Peyer's patch (tissue), 4 donors: ENCODE data around the gene FNIP1. TPM values are rescaled to one million over a fixed set of nuclear protein-coding genes. Genes with fewer than 3 reads are reported as not detected.

ENCODE experiments used
- DNase-seq, 3 donors: peaks; one replicate each; pipeline ENCODE4 v3.0.0-alpha.2; 2017 to 2019
- H3K27ac ChIP-seq, 4 donors: fragments of 200-600 bp; sonication (generic); one replicate each; pipeline ENCODE4 v1.5.1; 2016 to 2019
- H3K27me3 ChIP-seq, 2 donors: fragments of 200-600 bp; sonication (generic); one replicate each; pipeline ENCODE4 v1.5.1; 2019
- H3K36me3 ChIP-seq, 3 donors: fragments of 200-600 bp; sonication (generic); one replicate each; pipeline ENCODE4 v1.5.1; 2016 to 2019
- H3K4me1 ChIP-seq, 4 donors: fragments of 200-600 bp; sonication (generic); one replicate each; pipeline ENCODE4 v1.5.1; 2016 to 2019
- H3K4me3 ChIP-seq, 4 donors: fragments of 200-600 bp; sonication (generic); 1 replicate in 3 of 4; 2 replicates in 1 of 4; pipeline ENCODE4 v1.5.1; 2016 to 2019; ENCODE audit warnings: mild to moderate bottlenecking in 1 of 4
- H3K9me3 ChIP-seq, 4 donors: fragments of 200-600 bp; sonication (generic); one replicate each; pipeline ENCODE4 v1.5.1; 2016 to 2019; ENCODE audit warnings: mild to moderate bottlenecking in 1 of 4
- CTCF ChIP-seq, 6 experiments: fragments of 450-650 bp in 4 of 6; fragments of 200-600 bp in 2 of 6; sonication (generic) in 1 of 6; IDR thresholded peaks; one replicate each; pipeline ENCODE4 v1.5.1; 2017 to 2019; ENCODE audit warnings: antibody characterized with exemption in 6 of 6, mild to moderate bottlenecking in 3 of 6, moderate library complexity in 1 of 6
- POLR2A ChIP-seq, 2 donors: fragments of 450-650 bp; IDR thresholded peaks; one replicate each; pipeline ENCODE4 v1.5.1; 2017; ENCODE audit warnings: antibody characterized with exemption in 2 of 2, mild to moderate bottlenecking in 2 of 2, moderate library complexity in 2 of 2
- total RNA-seq, 4 donors: library from RNA; depleted of rRNA; stranded (reverse); fragments of >200 nt; gene quantifications; one replicate each; pipeline ENCODE4 v1.1.0, GENCODE V29; 2016

Gene FNIP1
- total RNA-seq, 4 donors from 2014 or later = 36.9 to 49.5 (median 46.1) TPM

DNA sequence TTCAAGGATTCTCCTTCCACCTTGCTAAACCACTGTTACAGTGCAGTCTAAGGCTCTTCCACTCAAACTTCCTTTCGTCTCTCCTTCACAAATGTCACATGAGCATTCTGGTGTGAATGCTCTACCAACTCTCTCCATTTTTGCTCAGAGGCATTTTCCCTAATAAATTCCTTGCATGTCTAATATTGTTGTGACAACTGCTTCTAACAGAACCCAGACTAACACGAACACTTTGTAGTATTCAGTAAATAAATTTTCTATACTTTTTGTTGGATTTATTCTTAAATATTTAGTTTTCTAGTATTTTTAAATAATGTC is 185.8 kb downstream of the FNIP1 start:
- no peak for DNase-seq
- Histone ChIP-seq H3K36me3 (no peaks in the 10 kb centered on the region), H3K27me3 (no peaks in the 10 kb centered on the region), H3K9me3 (no peaks in the 10 kb centered on the region), H3K27ac (no peak overlapping the region), H3K4me3 (no peak overlapping the region), H3K4me1 (no peaks in the 10 kb centered on the region)
- TF ChIP-seq CTCF (IDR thresholded peaks at IDR 0.05) (no peak), POLR2A (IDR thresholded peaks at IDR 0.05) (no peak)

DNA sequence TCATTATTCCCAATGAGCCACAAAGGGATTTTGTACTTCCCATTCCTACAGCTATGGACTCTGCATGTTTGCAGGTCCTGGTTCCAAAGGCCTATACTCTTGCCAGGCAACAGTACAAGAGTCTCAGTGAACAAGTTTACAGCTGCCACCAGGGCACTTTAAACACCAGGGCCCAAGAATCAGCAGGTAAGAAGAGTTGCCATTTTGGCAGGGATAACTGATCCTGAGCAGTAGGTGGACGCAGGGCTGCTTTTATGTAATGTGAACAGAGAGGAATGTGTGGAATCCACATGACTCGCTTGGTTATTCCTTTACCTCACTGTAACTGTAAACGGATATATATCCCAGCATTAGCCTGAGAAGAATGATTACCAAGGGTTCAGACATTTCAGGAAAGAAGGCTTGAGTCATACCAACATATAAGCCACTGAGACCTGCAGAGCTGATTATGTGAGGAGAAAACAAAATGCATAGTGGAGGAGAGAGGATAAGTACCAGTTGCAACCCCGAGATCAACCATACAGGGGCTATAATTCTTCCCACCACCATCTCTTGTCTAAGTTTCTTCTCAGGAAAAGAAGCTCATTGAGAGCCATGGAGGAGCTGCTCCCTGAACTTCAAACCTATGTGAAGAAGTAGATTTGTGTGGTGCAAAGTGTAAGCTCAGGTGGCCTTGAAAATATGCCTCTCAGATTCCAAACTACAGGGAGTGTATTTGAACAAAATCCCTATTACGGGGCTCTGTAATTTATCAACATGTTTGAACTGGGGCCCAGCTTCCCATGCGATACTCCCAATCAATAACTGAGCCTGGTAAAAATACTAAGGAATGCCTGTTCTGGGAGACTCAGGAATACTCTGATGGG is 186.4 kb downstream of the FNIP1 start:
- TF ChIP-seq CTCF (IDR thresholded peaks at IDR 0.05) (no peak), POLR2A (IDR thresholded peaks at IDR 0.05) (no peak)
- Histone ChIP-seq H3K9me3 (no peaks in the 10 kb centered on the region), H3K27ac (no peak overlapping the region), H3K4me1 (no peaks in the 10 kb centered on the region), H3K4me3 (no peak overlapping the region), H3K27me3 (no peaks in the 10 kb centered on the region), H3K36me3 (no peaks in the 10 kb centered on the region)
- DNase-seq = no peak

DNA sequence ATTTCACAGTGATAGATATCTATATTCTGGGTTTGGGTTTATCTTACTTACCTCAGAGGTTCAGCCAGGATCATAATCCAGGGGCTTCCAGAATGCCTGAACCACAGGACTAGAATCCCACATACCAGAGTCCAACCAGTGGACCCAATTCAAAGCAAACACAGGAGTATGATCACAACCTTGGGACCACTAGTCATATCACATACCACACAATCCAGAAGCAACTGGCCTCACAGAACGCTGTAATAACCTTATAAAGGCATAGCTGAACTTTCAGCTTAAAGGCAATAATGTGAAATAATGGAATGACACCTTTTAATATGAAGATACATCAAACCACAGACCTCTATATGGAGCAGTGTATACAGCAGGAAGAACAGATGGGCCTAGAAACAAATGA is 187.0 kb downstream of the FNIP1 start:
- Histone ChIP-seq H3K4me3 (no peak overlapping the region), H3K27ac (no peak overlapping the region), H3K9me3 (no peaks in the 10 kb centered on the region), H3K27me3 (no peaks in the 10 kb centered on the region), H3K36me3 (no peaks in the 10 kb centered on the region), H3K4me1 (no peaks in the 10 kb centered on the region)
- TF ChIP-seq CTCF (IDR thresholded peaks at IDR 0.05) (no peak), POLR2A (IDR thresholded peaks at IDR 0.05) (no peak)
- no peak for DNase-seq

DNA sequence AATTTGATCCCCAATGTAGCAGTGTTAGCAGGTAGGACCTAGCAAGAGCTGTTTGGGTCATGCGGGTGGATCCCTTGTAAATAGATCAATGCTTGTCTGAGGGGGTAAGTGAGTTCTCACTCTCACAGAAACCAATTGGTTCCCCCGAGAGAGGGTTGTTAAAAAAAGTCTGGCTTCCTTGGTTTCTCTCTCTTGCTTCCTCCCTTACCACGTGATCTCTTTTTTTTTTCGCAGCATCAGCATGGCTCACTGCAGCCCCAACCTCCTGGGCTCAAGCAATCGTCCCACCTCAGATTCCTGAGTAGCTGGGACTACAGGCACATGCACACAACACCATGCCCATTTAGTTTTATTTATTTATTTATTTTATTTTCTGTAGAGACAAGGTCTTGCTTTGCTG is 188.2 kb downstream of the FNIP1 start:
- no peak for DNase-seq
- no peaks in the 10 kb centered on the region for H3K9me3 ChIP-seq
- H3K27me3 ChIP-seq = no peaks in the 10 kb centered on the region
- H3K4me1 ChIP-seq = no peaks in the 10 kb centered on the region
- no peak for TF ChIP-seq CTCF (IDR thresholded peaks at IDR 0.05)
- TF ChIP-seq POLR2A (IDR thresholded peaks at IDR 0.05) = no peak
- no peak overlapping the region for H3K27ac ChIP-seq
- no peak overlapping the region for H3K4me3 ChIP-seq
- H3K36me3 ChIP-seq = no peaks in the 10 kb centered on the region

GRCh38 chr5:131607903-131608540 is 188.8 kb downstream of the FNIP1 start:
- no peaks in the 10 kb centered on the region for H3K4me1 ChIP-seq
- no peak overlapping the region for H3K4me3 ChIP-seq
- no peak for DNase-seq
- no peaks in the 10 kb centered on the region for H3K9me3 ChIP-seq
- H3K36me3 ChIP-seq = no peaks in the 10 kb centered on the region
- H3K27ac ChIP-seq = no peak overlapping the region
- TF ChIP-seq POLR2A (IDR thresholded peaks at IDR 0.05) = no peak
- TF ChIP-seq CTCF (IDR thresholded peaks at IDR 0.05) = no peak
- no peaks in the 10 kb centered on the region for H3K27me3 ChIP-seq
